Testis (tissue), 2 donors: ENCODE data around the gene TEX26.

Source experiments
- POLR2A ChIP-seq: fragments of 450-650 bp; IDR thresholded peaks from one replicate; pipeline ENCODE4 v1.6.1; 2017; ENCODE audit warnings: antibody characterized with exemption, mild to moderate bottlenecking, moderate library complexity
- TF ChIP-seq, protein P1 (sequence below), 3 experiments: fragments of 450-650 bp in 2 of 3; fragments of 200-600 bp in 1 of 3; sonication (generic) in 1 of 3; IDR thresholded peaks; one replicate each; pipeline ENCODE4 v1.5.1; 2016 to 2019; ENCODE audit warnings: antibody characterized with exemption in 3 of 3, mild to moderate bottlenecking in 2 of 3, moderate library complexity in 1 of 3

DNA sequence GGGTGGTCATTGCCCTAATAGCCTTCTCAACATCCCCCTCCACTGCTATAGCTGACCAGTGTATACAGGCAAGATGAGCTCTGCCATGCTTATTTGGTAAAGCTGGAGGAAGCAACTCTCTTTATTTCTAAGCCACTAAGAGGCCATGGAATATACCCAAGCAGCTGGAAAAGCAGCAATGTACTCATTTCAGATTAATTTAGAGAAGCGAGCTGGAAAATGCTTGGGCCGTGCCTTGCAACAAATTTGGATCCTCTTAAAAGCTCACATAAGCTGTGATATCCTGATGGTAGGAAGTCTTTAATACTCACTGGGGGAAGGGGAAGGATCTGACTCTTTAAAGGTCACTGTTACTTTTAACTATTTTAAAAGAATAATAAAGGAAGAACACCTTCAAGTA is 77.8 kb downstream of the TEX26 start:
- TF ChIP-seq POLR2A = no peak
- TF ChIP-seq, protein P1, sequence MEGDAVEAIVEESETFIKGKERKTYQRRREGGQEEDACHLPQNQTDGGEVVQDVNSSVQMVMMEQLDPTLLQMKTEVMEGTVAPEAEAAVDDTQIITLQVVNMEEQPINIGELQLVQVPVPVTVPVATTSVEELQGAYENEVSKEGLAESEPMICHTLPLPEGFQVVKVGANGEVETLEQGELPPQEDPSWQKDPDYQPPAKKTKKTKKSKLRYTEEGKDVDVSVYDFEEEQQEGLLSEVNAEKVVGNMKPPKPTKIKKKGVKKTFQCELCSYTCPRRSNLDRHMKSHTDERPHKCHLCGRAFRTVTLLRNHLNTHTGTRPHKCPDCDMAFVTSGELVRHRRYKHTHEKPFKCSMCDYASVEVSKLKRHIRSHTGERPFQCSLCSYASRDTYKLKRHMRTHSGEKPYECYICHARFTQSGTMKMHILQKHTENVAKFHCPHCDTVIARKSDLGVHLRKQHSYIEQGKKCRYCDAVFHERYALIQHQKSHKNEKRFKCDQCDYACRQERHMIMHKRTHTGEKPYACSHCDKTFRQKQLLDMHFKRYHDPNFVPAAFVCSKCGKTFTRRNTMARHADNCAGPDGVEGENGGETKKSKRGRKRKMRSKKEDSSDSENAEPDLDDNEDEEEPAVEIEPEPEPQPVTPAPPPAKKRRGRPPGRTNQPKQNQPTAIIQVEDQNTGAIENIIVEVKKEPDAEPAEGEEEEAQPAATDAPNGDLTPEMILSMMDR (IDR thresholded peaks at IDR 0.05) = no peak
